Kasumi-1 (cell line): ENCODE results near the gene ZNF593OS.

Experiments
- DNase-seq, 2 experiments: peaks; one replicate each; lab custom pipeline; 2025; lab: John Stamatoyannopoulos, UW

The ZNF593OS gene

GRCh38 chr1:26125946-26126320 is 45.7 kb downstream of the ZNF593OS start:
- no peak for DNase-seq

- no peak for DNase-seq
These were observed 46.2 kb downstream of the ZNF593OS start for GRCh38 chr1:26125382-26125781.

- DNase-seq = no peak
These were observed 47.0 kb downstream of the ZNF593OS start for GRCh38 chr1:26124418-26125331.

- no peak for DNase-seq
These were observed 48.4 kb downstream of the ZNF593OS start for GRCh38 chr1:26122988-26123973.

- no peak for DNase-seq
These were observed 49.5 kb downstream of the ZNF593OS start for GRCh38 chr1:26121854-26122773.

GRCh38 chr1:26119892-26120608 is 51.6 kb downstream of the ZNF593OS start:
- DNase-seq = no peak
